Prostate gland (tissue), 2 donors: ENCODE measurements around the gene RNASE11.

Experiments
- POLR2A ChIP-seq: fragments of 450-650 bp; IDR thresholded peaks from one replicate; pipeline ENCODE4 v1.6.1; 2016; ENCODE audit warnings: antibody characterized with exemption, mild to moderate bottlenecking
- POLR2AphosphoS5 ChIP-seq: sonication (generic); formaldehyde crosslinking; IDR thresholded peaks from one replicate; pipeline ENCODE4 v1.6.1; 2017; ENCODE audit warnings: antibody characterized with exemption
- TF ChIP-seq, protein P1 (sequence below), 4 experiments: fragments of 200-600 bp in 2 of 4; fragments of 450-650 bp in 2 of 4; sonication (generic) in 2 of 4; IDR thresholded peaks; 1 replicate in 3 of 4; 2 replicates in 1 of 4; pipeline ENCODE4 v1.5.1; 2016 to 2019; ENCODE audit warnings: antibody characterized with exemption in 4 of 4, mild to moderate bottlenecking in 2 of 4, moderate library complexity in 2 of 4

DNA sequence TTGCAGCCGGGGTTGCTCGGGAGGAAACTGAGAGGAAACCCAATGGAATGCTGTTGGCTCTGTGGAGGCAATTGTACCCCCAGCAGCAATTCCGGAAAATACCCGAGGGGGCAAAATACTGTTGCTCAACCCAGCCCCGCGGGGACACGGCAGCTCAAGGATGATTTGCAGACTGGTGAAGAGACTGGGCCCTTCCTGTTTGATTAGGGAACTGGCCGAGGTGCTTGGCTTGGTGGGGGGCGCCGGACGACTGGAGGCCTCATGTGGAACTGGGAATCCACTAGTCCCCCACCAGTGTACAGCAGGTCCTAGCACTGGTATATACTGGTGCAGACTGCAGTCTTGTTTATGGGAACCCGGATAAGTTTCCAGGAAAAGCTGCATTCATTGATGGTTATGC lies 13.7 kb upstream of the RNASE11 start:
- TF ChIP-seq POLR2AphosphoS5 (no peak), POLR2A (no peak)
- TF ChIP-seq, protein P1, sequence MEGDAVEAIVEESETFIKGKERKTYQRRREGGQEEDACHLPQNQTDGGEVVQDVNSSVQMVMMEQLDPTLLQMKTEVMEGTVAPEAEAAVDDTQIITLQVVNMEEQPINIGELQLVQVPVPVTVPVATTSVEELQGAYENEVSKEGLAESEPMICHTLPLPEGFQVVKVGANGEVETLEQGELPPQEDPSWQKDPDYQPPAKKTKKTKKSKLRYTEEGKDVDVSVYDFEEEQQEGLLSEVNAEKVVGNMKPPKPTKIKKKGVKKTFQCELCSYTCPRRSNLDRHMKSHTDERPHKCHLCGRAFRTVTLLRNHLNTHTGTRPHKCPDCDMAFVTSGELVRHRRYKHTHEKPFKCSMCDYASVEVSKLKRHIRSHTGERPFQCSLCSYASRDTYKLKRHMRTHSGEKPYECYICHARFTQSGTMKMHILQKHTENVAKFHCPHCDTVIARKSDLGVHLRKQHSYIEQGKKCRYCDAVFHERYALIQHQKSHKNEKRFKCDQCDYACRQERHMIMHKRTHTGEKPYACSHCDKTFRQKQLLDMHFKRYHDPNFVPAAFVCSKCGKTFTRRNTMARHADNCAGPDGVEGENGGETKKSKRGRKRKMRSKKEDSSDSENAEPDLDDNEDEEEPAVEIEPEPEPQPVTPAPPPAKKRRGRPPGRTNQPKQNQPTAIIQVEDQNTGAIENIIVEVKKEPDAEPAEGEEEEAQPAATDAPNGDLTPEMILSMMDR (IDR thresholded peaks at IDR 0.05), result no peak
